NCI-H82 treated with DMSO at 0.1 percent for 48 hours (cell line): ENCODE data around the gene ZNF701.

ENCODE experiments used
- DNase-seq: peaks from one replicate; lab custom pipeline; 2025; ENCODE audit not compliant: unreplicated experiment; lab: John Stamatoyannopoulos, UW

ZNF701 gene

DNA sequence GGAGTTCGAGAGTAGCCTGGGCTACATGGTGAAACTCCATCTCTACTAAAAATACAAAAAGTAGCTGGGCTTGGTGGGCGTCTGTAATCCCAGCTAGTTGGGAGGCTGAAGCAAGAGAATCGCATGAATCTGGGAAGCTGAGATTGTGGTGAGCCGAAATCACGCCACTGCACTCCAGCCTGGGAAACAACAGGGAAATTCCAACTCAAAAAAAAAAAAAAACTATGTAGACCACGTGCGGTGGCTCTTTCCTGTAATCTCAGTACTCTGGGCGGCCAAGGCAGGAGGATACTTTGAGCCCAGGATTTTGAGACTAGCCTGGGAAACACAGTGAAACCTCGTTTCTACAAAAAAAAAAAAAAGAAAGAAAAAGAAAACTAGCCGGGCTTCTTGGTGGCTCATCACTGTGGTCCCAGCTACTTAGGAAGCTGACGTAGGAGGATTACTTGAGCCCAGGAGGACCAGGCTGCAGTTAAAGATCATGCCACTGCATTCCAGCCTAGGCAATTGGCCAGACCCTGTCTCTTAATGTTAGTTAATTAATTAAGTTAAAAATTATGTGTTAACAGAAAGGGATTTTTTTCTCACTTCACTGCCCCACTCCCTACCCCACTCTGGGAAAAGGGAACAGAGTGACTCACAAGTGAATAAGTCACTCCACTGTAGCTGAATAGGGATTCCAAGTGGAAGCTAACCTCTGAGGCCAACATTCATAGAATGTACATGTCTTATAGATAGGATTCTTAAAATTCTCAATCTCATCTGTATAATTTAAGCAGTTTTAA lies 65.9 kb downstream of the ZNF701 start:
- DNase-seq, result no peak
